ENCODE measurements around the gene C4orf17.

C4orf17 gene

GRCh38 chr4:99537674-99538073 is 26.9 kb downstream of the C4orf17 start:
- DNase-seq = no peak

DNA sequence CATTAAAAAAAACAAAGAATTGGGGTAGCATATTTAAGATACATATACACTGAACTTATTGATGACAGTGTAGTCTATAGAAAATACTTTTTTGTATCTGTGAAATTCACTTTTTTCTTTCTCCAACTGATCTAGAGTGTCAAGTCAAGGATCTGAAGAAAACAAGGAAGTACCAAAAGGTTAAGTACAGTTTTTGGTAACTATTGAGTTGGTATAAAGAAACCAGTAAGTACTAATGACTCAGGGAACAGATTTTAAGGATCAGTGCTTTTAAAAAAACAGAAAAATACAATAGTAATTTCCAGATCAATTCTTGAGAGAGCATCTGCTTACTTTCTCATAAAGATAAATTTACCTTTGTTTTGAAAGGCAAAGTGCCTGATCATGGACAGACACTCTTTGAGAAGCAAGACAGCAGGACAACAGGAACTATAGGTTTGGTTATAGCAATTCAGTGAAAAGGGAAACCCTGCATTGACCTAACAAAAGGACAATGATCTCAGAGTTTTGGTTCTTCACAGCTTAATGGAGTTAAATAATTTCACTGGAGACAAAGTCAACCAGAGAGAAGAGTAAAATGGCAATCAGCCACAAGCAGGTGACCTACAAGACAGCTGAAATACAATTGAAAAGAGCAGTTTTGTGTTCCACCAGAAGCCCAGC is 29.6 kb downstream of the C4orf17 start:
- DNase-seq = no peak

DNA sequence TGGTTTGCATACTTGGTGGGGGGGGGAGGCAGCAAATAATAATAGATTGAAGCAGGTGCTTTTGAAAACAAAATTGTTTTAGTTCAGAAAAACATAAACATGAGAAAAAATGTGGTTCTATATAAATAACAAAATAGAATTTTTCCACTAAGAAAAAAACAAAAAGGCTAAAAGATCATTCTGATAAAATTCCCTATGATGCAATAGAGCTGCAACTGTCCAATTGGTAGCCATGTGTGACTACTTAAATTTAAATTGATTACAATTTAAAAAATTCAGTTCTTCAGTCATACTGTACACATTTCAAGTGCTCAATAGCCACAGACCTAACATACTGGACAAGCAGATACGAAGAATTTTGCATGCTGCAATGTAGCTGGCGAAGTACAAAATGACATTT is 42.1 kb downstream of the C4orf17 start:
- DNase-seq = no peak

GRCh38 chr4:99563310-99564186 is 52.7 kb downstream of the C4orf17 start, which contains the start of gene TRMT10A:
Gene TRMT10A (minus strand): TSS chr4:99564039. CDS start chr4:99559338, 4,701 bp downstream.
- DNase-seq = peak; percentile 91 to 94

GRCh38 chr4:99564921-99565320 is 54.1 kb downstream of the C4orf17 start:
- DNase-seq = no peak

GRCh38 chr4:99571883-99572282 is 61.1 kb downstream of the C4orf17 start:
- DNase-seq = no peak

GRCh38 chr4:99572527-99573240 is 61.9 kb downstream of the C4orf17 start:
- no peak for DNase-seq

GRCh38 chr4:99573735-99574368 is 63.0 kb downstream of the C4orf17 start:
- DNase-seq = no peak

- DNase-seq = no peak
Observed at GRCh38 chr4:99574530-99575324, 63.9 kb downstream of the C4orf17 start, which contains the start of gene MTTP. Gene MTTP (plus strand): TSS chr4:99574824. CDS start chr4:99574910, 86 bp downstream.

DNA sequence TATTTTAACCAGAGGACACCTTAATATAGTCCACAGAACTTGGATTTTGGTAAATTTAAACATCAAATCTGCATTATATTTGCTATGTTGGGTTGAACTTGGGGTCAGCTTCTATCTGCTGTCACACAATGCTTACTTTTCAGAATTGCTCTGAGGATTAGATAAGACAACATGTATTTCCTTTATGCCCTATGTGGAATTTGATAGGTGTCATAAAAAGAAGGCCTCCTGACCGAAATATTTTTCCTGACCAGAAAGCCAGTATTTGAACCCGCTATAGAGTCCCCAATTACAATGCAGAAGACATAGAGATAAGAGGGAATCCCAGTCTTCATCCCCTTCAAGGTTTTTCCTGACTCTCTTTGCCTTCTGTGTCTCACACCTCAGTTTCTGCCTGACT is 67.9 kb downstream of the C4orf17 start:
- no peak for DNase-seq

DNA sequence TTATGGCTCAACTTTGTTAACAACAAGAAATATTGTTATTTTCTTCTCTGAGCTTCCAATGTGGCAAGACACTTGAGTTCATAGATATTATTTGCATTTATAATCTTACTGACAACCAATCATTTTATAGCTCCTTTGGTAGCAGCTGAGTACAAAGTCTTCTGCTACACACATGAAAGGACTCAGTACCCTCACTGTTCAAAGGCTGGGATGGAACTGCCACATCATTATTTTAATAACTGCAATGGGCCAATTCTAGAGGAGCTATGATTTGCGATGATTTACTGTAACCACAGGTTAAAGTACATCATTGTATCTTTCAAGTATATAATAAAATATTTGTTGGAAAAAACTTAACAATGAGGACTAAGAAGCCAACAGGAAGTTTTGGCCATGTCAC is 74.7 kb downstream of the C4orf17 start:
- no peak for DNase-seq

DNA sequence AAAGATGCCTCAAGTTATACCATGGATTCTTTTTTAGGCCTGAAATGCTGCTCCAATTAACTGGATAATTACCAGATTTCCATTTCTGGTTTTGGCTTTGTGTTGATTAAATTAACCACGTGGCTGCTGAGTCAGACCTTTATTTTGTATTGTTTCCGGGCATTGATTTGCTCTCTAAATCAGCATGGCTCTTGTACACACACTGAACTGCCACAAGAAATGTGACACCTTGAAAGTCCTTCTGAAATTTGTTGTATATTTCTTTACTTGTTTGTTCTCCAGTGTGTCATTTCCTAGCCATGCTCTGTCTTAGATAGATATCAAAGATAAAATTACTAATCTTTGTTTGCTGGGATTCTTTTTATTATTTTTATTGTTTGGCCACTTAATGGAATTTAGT is 75.5 kb downstream of the C4orf17 start:
- DNase-seq = no peak

DNA sequence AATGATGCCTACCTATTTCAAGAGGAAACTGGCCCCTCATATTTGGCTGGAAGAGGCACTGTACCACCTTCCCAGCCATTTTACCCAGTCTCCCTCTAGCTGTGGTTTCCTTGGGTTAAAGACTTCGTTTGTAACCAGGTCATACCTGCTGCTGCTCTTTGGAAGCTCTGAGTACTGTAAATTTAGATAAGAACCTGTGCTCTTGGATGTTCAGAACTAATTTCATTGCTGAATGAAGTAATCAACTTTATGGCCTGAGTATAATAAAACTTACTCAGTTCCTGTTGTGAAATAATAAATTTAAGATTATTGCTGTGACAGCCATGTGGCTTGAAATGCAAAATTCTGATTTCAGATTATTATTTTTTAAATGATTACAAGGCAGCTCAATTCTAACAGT is 76.0 kb downstream of the C4orf17 start:
- DNase-seq = no peak

- no peak for DNase-seq
Observed at GRCh38 chr4:99587309-99587708, 76.5 kb downstream of the C4orf17 start.

DNA sequence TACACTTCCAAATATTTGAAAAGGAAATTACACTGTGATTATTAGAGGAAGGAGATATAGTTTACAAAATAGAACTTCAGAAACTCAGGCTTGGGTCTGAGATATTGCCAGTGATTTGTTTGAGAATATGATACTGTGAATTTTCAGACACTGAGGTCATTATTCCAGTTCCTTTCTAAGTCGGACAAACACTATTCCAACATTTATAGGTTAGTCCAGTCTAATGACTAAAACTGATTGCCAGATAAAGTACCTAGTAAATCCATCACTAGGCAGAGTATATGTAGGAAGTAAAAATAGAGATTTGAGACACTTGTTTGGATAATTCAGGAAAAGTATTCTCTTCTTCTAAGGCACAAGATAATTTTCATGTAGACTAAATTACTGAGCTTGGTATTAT is 77.0 kb downstream of the C4orf17 start:
- no peak for DNase-seq

GRCh38 chr4:99591757-99592156 is 80.9 kb downstream of the C4orf17 start:
- DNase-seq = peak; percentile 5 to 46
